GM19099 (cell line): ENCODE measurements around the gene DCLK1.

ENCODE experiments used
- POLR2A ChIP-seq: IDR thresholded peaks from 3 replicates; pipeline ENCODE4 v1.6.1; 2011; ENCODE audit warnings: low read depth; ENCODE audit not compliant: insufficient read length; ENCODE audit errors: extremely low read depth

DCLK1 gene

GRCh38 chr13:36105726-36106125, 25.5 kb downstream of the DCLK1 start:
- no peak for TF ChIP-seq POLR2A

DNA sequence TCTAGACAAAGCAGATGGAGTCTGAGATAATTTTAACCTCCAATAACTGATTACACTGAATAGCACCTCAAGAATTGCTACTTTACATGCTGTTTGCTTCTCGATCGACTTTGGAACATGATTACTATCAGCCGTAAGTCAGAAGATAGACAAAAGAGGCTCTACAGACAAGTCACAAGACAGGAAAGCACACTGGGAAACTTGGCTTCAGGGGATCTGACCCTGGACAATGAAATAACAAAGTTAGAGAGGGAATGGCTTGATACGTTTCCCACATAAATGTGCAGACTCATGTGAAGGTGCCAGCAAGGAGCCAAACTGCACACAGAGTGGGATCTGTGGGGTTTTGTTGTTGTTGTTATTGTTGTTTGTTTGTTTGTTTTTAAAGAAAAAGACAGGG, 28.5 kb downstream of the DCLK1 start:
- no peak for TF ChIP-seq POLR2A

- TF ChIP-seq POLR2A = no peak
These were observed 30.0 kb downstream of the DCLK1 start for GRCh38 chr13:36101157-36101556.

GRCh38 chr13:36098080-36098479, 33.1 kb downstream of the DCLK1 start:
- no peak for TF ChIP-seq POLR2A

DNA sequence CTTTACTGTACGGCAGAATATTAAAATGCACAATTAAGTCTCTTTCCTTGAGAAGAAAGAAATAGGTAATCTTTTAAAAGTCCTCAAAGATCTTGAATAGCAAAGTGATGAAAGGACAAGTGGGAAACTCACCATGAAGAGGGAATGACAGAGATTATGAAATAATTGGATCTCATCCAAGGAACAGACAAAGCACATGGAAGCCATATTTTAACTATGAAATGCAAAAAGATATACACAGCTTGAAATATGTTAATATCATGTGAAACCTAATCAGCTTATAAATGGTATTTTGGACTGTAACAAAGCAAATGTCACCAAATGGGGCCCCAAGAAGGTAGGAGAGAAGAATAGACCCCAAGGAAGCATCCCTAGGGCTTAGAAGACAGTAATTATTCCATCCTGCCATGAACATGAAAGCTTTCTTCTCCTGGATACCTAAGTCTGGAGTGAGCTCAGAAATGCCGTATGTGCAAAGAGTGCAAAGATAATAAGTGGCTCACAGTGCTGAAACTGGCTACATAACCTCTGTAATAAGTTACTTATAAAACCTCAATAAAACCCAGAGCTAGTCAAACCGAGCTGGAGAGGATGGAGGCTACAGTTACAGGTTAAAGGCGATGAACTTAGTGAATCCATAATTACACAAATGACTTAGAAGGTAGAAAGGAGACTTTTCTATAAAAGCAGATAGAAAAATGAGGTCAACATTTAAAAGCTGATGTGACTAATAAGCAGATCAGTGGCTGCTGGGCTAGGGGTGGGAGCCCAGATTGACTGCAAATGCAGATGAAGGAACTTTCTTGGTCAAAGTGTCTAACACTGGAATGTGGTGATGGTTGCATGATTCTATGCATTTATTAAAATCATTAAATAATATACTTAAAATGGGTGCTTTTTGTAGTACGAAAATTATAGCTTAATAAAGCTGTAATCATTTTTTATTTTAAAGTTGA, 34.4 kb downstream of the DCLK1 start:
- TF ChIP-seq POLR2A = no peak

DNA sequence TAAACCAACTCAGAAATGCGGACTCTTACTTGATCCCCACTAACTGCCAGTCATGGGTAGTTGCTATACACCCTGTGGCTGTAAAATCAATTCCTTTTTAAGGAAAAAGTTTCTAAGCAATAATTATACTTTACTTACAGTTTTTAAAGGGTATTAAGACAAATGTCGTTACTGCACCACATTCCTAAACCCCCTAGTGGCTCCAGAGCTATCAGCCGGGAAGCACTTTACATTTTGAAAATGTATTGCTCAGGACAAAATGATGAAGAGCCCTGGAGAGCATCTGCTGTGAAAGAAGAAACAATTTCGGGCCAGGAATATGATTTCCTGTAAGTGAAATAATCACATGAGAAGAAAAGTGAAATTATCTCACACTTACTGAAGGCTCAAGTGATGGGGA, 36.7 kb downstream of the DCLK1 start:
- no peak for TF ChIP-seq POLR2A

DNA sequence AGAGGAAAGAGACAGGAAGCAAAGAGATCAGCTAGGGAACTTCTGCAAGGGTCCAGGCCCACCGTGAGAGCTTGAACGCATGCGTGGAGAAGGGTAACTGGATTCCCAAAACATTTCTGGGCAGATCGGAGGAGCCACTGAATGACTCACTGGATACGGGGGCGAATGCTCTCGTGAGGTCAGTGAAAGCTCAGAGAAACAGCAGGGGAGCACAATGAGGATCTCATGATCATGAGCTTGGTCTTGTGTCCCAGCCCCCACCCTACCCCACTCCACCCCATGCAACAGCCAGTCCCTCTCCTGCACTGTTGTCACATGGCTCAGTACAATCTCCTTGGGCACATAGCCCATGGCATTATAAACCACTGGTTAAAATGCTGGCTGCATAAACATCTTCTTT, 40.6 kb downstream of the DCLK1 start:
- no peak for TF ChIP-seq POLR2A

DNA sequence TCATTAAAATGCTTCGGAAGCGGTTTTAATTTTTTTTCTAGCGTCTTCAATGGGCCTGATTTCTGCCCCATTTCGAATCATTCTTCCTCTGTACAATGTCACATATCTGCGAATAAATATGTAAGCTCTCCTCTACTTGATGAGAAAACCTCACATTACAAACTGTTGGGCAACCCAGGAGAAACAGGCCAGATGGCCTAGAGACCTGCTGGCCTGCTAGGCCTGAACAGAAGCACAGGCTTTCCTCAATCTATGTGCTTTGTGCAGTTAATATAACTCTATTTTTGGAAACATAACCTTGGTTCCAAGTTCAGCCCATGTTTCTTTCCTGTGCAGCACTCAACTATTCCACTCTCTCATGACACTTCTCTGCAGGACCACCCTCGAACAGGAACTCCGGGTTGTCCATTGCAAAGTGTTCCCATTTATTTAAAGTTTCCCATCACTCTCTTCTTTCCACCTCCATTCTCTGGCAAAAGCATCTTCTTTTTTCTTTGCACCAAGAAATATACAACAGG, 42.0 kb downstream of the DCLK1 start:
- TF ChIP-seq POLR2A = no peak

- no peak for TF ChIP-seq POLR2A
These were observed 42.7 kb downstream of the DCLK1 start for GRCh38 chr13:36088463-36088862.

- TF ChIP-seq POLR2A = no peak
These were observed 43.2 kb downstream of the DCLK1 start for GRCh38 chr13:36088001-36088400.

- no peak for TF ChIP-seq POLR2A
These were observed 45.1 kb downstream of the DCLK1 start for GRCh38 chr13:36086117-36086516.

- TF ChIP-seq POLR2A = no peak
These were observed 47.1 kb downstream of the DCLK1 start for GRCh38 chr13:36084131-36084530.

DNA sequence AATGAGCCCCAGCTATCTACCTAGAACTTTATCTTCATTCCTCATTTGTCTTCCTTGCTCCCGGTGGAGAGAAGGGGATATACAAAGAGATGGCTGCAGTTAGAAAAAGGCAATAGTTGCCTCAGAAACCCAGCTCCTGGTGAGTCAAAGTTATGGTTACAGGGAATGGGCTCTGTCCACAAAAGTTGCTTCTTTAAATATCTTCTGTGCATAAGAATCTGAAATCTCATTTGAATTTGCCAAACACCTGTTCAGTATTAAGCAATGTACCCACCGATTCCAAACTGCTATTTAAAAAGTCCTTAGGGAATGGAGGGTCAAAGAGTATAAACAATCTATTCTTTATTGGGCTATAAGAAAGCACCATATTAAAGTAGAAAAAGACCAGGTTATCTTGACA, 48.4 kb downstream of the DCLK1 start:
- TF ChIP-seq POLR2A = no peak

DNA sequence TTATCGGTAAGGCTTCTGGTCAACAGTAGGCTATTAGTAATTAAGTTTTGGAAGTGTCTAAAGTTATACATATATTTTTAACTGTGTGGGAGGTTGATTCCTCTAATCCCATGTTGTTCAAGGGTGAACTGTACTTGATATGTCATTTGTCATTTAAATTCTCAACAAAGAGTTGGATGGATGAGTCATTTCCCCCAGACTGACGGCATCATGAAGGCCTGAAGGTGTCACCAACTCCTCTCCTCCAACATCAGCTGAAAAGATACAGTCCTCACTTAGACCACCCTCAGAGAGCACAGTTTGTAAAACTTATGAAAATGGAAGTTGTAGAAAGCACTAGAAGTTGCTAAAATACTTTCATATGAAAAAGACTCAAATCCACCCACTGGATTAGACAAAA, 48.8 kb downstream of the DCLK1 start:
- no peak for TF ChIP-seq POLR2A

GRCh38 chr13:36076211-36076610, 55.0 kb downstream of the DCLK1 start:
- no peak for TF ChIP-seq POLR2A

DNA sequence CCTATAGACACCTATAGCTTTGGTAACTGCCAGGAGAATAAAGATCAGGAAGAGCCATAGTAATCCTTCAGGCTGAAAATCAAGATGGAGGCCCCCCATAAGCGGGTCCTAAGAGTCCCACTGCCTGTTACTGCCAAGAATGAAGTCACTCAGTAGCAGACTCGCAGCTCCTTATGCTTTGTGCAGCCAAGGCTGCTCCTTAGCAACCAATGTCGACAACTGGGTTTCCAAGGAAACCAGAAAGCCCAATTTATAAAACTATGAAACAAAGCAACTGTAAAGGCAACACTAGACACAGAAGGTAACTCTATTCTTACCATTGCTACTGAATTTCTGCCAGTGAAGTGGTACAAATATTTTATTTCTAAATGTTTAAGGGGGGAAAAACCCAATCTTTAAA, 56.5 kb downstream of the DCLK1 start:
- TF ChIP-seq POLR2A = no peak
